Astrocyte (in vitro differentiated cells and primary cell): ENCODE data around the gene ERBB2. TPM values are rescaled to one million over a fixed set of nuclear protein-coding genes. Genes with fewer than 3 reads are reported as not detected.

Experiments
- DNase-seq: peaks from one replicate; pipeline ENCODE4 v3.0.0-alpha.2; 2010; ENCODE audit warnings: low read depth
- FAIRE-seq: peaks from 2 replicates; lab custom pipeline; 2011; peaks lifted over from hg19 to GRCh38; lab: Jason Lieb, UNC
- H2AFZ ChIP-seq: 2 replicates; pipeline ENCODE4 v1.6.0; 2012; ENCODE audit warnings: low read depth, low read length, inconsistent platforms
- H3K27ac ChIP-seq: 2 replicates; pipeline ENCODE4 v1.5.1; 2011; ENCODE audit warnings: low read depth, low read length, inconsistent platforms
- H3K27me3 ChIP-seq: 2 replicates; pipeline ENCODE4 v1.6.0; 2011; ENCODE audit warnings: low read length, inconsistent platforms; ENCODE audit not compliant: insufficient read depth
- H3K36me3 ChIP-seq: 2 replicates; pipeline ENCODE4 v1.5.1; 2011; ENCODE audit warnings: low read length, inconsistent platforms; ENCODE audit not compliant: insufficient read depth
- H3K4me1 ChIP-seq: 2 replicates; pipeline ENCODE4 v1.5.1; 2011; ENCODE audit warnings: low read length, inconsistent platforms; ENCODE audit not compliant: insufficient read depth
- H3K4me2 ChIP-seq: 2 replicates; pipeline ENCODE4 v1.6.0; 2012; ENCODE audit warnings: low read length, inconsistent platforms
- H3K4me3 ChIP-seq: 2 replicates; pipeline ENCODE4 v1.5.1; 2011; ENCODE audit warnings: low read depth, mild to moderate bottlenecking, low read length, inconsistent platforms; ENCODE audit not compliant: insufficient read depth
- H3K79me2 ChIP-seq: 2 replicates; pipeline ENCODE4 v1.6.0; 2012; ENCODE audit warnings: mild to moderate bottlenecking, low read length, inconsistent platforms; ENCODE audit not compliant: insufficient read depth
- H3K9ac ChIP-seq: 2 replicates; pipeline ENCODE4 v1.6.0; 2012; ENCODE audit warnings: mild to moderate bottlenecking, low read length, inconsistent platforms
- H3K9me3 ChIP-seq: 2 replicates; pipeline ENCODE4 v1.5.1; 2012; ENCODE audit warnings: low read depth, mild to moderate bottlenecking, low read length, inconsistent platforms; ENCODE audit not compliant: insufficient read depth
- H4K20me1 ChIP-seq: 2 replicates; pipeline ENCODE4 v1.6.0; 2012; ENCODE audit warnings: low read length, inconsistent platforms; ENCODE audit not compliant: insufficient read depth
- H3K27ac Mint-ChIP-seq: one replicate; pipeline ENCODE4 v1.8.0; 2021; ENCODE audit warnings: mild to moderate bottlenecking, mixed read lengths; ENCODE audit not compliant: unreplicated experiment
- H3K27me3 Mint-ChIP-seq: one replicate; pipeline ENCODE4 v1.8.0; 2021; ENCODE audit warnings: low read depth, mixed read lengths; ENCODE audit not compliant: unreplicated experiment
- H3K36me3 Mint-ChIP-seq: one replicate; pipeline ENCODE4 v1.8.0; 2021; ENCODE audit warnings: low read depth, mixed read lengths; ENCODE audit not compliant: unreplicated experiment
- H3K4me1 Mint-ChIP-seq: one replicate; pipeline ENCODE4 v1.8.0; 2021; ENCODE audit warnings: low read depth, mixed read lengths; ENCODE audit not compliant: unreplicated experiment
- H3K4me3 Mint-ChIP-seq: one replicate; pipeline ENCODE4 v1.8.0; 2021; ENCODE audit warnings: mild to moderate bottlenecking, moderate library complexity, mixed read lengths; ENCODE audit not compliant: unreplicated experiment
- H3K9me3 Mint-ChIP-seq: one replicate; pipeline ENCODE4 v1.8.0; 2021; ENCODE audit warnings: mild to moderate bottlenecking, mixed read lengths; ENCODE audit not compliant: unreplicated experiment
- EZH2 ChIP-seq: IDR thresholded peaks from 2 replicates; pipeline ENCODE4 v1.6.1; 2012; ENCODE audit warnings: mild to moderate bottlenecking, low read length, inconsistent platforms; ENCODE audit not compliant: insufficient read depth
- total RNA-seq: library from RNA; stranded (reverse); gene quantifications from 2 replicates; pipeline ENCODE4 v1.2.1, GENCODE V29; 2021
- TF ChIP-seq, protein P1 (sequence below): IDR thresholded peaks from 2 replicates; pipeline ENCODE4 v1.5.1; 2011; ENCODE audit warnings: low read depth, mild to moderate bottlenecking, inconsistent platforms, low read length, moderate library complexity; ENCODE audit not compliant: insufficient read depth

Gene ERBB2
- total RNA-seq, 1 donor from 2014 or later = 64.0 TPM

DNA sequence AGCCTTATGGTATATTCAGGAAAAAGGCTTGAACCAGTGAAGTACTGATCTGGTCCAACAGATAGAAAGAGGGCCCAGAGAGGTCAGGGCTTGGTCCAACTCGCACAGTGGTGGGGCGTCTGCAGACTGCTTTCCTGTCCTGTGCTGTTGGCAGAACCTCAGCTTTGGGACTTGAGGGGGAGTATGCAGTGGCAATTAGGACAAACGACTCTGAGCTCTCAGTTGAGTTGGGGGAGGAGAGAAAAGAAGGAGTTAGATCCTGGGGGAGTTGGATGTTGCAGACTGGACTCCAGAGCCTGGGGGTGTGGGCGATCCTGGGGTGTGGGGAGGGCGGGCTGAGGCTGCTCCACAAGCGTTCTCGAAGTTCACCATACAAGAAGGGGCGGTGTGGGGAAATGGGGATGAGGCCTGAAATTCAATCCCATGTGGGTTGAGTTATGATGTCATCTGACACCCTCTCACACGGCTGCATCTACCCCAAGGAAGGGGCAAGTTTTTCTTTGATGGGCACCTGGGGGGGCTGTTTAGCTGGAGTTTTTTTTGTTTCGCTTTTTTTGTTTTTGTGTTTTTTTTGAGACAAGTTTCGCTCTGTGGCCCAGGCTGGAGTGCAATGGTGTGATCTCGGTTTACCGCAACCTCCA is 52.5 kb downstream of the ERBB2 start:
- no peak overlapping the region for H3K27ac Mint-ChIP-seq

GRCh38 chr17:39753514-39754160 is 53.8 kb downstream of the ERBB2 start:
- Mint-ChIP-seq H3K4me3 (peak overlapping the region; percentile 62), H3K4me1 (peaks cover 41% of the 10 kb centered on the region), H3K9me3 (peaks cover 2% of the 10 kb centered on the region), H3K27ac (peak overlapping the region; percentile 81), H3K27me3 (no peaks in the 10 kb centered on the region), H3K36me3 (no peaks in the 10 kb centered on the region)
- Histone ChIP-seq H3K27me3 (no peaks in the 10 kb centered on the region), H2AFZ (peak overlapping the region; percentile 99), H3K27ac (peak overlapping the region; percentile 34), H3K4me2 (peak overlapping the region; percentile 91), H4K20me1 (no peaks in the 10 kb centered on the region), H3K9me3 (no peaks in the 10 kb centered on the region), H3K9ac (peak overlapping the region; percentile 79), H3K4me1 (peaks cover 19% of the 10 kb centered on the region), H3K36me3 (no peaks in the 10 kb centered on the region), H3K4me3 (peak overlapping the region; percentile 62), H3K79me2 (no peaks in the 10 kb centered on the region)
- FAIRE-seq (no peak), DNase-seq (no peak)
- TF ChIP-seq EZH2 = no peak
- TF ChIP-seq, protein P1, sequence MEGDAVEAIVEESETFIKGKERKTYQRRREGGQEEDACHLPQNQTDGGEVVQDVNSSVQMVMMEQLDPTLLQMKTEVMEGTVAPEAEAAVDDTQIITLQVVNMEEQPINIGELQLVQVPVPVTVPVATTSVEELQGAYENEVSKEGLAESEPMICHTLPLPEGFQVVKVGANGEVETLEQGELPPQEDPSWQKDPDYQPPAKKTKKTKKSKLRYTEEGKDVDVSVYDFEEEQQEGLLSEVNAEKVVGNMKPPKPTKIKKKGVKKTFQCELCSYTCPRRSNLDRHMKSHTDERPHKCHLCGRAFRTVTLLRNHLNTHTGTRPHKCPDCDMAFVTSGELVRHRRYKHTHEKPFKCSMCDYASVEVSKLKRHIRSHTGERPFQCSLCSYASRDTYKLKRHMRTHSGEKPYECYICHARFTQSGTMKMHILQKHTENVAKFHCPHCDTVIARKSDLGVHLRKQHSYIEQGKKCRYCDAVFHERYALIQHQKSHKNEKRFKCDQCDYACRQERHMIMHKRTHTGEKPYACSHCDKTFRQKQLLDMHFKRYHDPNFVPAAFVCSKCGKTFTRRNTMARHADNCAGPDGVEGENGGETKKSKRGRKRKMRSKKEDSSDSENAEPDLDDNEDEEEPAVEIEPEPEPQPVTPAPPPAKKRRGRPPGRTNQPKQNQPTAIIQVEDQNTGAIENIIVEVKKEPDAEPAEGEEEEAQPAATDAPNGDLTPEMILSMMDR = no peak

More for the DNA sequence above, 52.5 kb downstream of the ERBB2 start:
- Mint-ChIP-seq H3K4me3 (peak overlapping the region; percentile 67), H3K36me3 (no peaks in the 10 kb centered on the region), H3K27me3 (peaks cover 2% of the 10 kb centered on the region), H3K4me1 (peaks cover 29% of the 10 kb centered on the region), H3K9me3 (no peaks in the 10 kb centered on the region)
- TF ChIP-seq, protein P1 = no peak
- TF ChIP-seq EZH2 = no peak
- H4K20me1 ChIP-seq = no peaks in the 10 kb centered on the region
- H3K9ac ChIP-seq = no peak overlapping the region
- no peaks in the 10 kb centered on the region for H3K79me2 ChIP-seq
- H3K4me3 ChIP-seq = no peak overlapping the region
- no peak overlapping the region for H2AFZ ChIP-seq
- H3K9me3 ChIP-seq = no peaks in the 10 kb centered on the region
- peaks cover 8% of the 10 kb centered on the region for H3K4me1 ChIP-seq
- DNase-seq = no peak
- no peak overlapping the region for H3K27ac ChIP-seq
- H3K27me3 ChIP-seq = no peaks in the 10 kb centered on the region
- H3K36me3 ChIP-seq = no peaks in the 10 kb centered on the region
- no peak for FAIRE-seq
- H3K4me2 ChIP-seq = no peak overlapping the region
